HepG2 (cell line): ENCODE data around the gene KIAA2012. TPM values are rescaled to one million over a fixed set of nuclear protein-coding genes. Genes with fewer than 3 reads are reported as not detected.
A peak's percentile ranks its signal among the peaks of the same experiment; 100 is the strongest.

Source experiments
- ATAC-seq: fragments of 200-7000 bp; cut with Tn5 transposase; 3 replicates; pipeline ENCODE4 v1.9.1; 2020; ENCODE audit warnings: mild to moderate bottlenecking, moderate library complexity
- BruUV-seq: library from RNA; stranded (reverse); fragments of 400-500 nt; replicated peaks from 2 replicates; lab custom pipeline; 2021; lab: Mats Ljungman, UMichigan
- CTCF ChIA-PET: fragments of 300-600 bp; formaldehyde crosslinking; extraction: SDS; loops from one replicate; lab custom pipeline; 2021; ENCODE audit warnings: low total read pairs, inconsistent platforms, low intra/inter-chr PET ratio; lab: Yijun Ruan, JAX
- POLR2A ChIA-PET: fragments of 350-600 bp; sonication (Branson Sonifier 250); formaldehyde crosslinking; loops from one replicate; lab custom pipeline; 2020; ENCODE audit warnings: antibody characterized with exemption, inconsistent platforms; lab: Yijun Ruan, JAX
- DNase-seq: peaks from one replicate; pipeline ENCODE4 v3.0.0-alpha.2; 2015; ENCODE audit warnings: low spot score
- FAIRE-seq: peaks from 3 replicates; lab custom pipeline; 2011; peaks lifted over from hg19 to GRCh38; lab: Jason Lieb, UNC
- H2AFZ ChIP-seq: one replicate; pipeline ENCODE4 v1.6.1; 2011; ENCODE audit warnings: low read length, inconsistent platforms
- H3K27ac ChIP-seq: fragments of 300-600 bp; 3 replicates; pipeline ENCODE4 v1.8.0; 2011; ENCODE audit warnings: mixed run types, mild to moderate bottlenecking, mixed read lengths, low read length, inconsistent platforms; ENCODE audit not compliant: insufficient read depth; ENCODE audit errors: extremely low read length
- H3K27me3 ChIP-seq, 2 experiments: fragments of 200-600 bp in 1 of 2; 2 replicates in 1 of 2; 3 replicates in 1 of 2; pipeline versions ENCODE4 v1.6.0 to v1.8.0; 2011; ENCODE audit warnings: low read length in 2 of 2, mild to moderate bottlenecking in 2 of 2, moderate library complexity in 2 of 2, inconsistent platforms in 1 of 2; ENCODE audit not compliant: insufficient read depth in 2 of 2, control insufficient read depth in 1 of 2
- H3K36me3 ChIP-seq, 2 experiments: fragments of 200-600 bp in 1 of 2; replicated peaks in 1 of 2; 2 replicates in 1 of 2; 3 replicates in 1 of 2; pipeline versions ENCODE4 v1.5.1 to v1.8.0; 2011; ENCODE audit warnings: low read length in 2 of 2, inconsistent platforms in 1 of 2; ENCODE audit not compliant: insufficient read depth in 2 of 2, control insufficient read depth in 1 of 2
- H3K4me1 ChIP-seq: 2 replicates; pipeline ENCODE4 v1.5.1; 2012; ENCODE audit warnings: low read length, inconsistent platforms; ENCODE audit not compliant: insufficient read depth
- H3K4me2 ChIP-seq: 2 replicates; pipeline ENCODE4 v1.6.0; 2011; ENCODE audit warnings: low read depth, low read length, inconsistent platforms
- H3K4me3 ChIP-seq, 3 experiments: fragments of 200-600 bp in 1 of 3; sonication (generic), shearing (Covaris generic) in 1 of 3; replicated peaks in 1 of 3; 2 replicates each; pipeline ENCODE4 v1.5.1; 2011 to 2016; ENCODE audit warnings: low read length in 3 of 3, inconsistent platforms in 2 of 3, low read depth in 2 of 3, mild to moderate bottlenecking in 2 of 3, control low read depth in 1 of 3, mixed read lengths in 1 of 3; ENCODE audit not compliant: insufficient read depth in 1 of 3
- H3K79me2 ChIP-seq: one replicate; pipeline ENCODE4 v1.6.1; 2011; ENCODE audit warnings: low read length, inconsistent platforms; ENCODE audit not compliant: insufficient read depth
- H3K9ac ChIP-seq: 2 replicates; pipeline ENCODE4 v1.6.0; 2011; ENCODE audit warnings: mild to moderate bottlenecking, low read depth, low read length, inconsistent platforms; ENCODE audit not compliant: insufficient read depth
- H3K9me3 ChIP-seq: 2 replicates; pipeline ENCODE4 v1.5.1; 2012; ENCODE audit warnings: mild to moderate bottlenecking, low read length
- H4K20me1 ChIP-seq: 2 replicates; pipeline ENCODE4 v1.6.0; 2011; ENCODE audit warnings: inconsistent platforms, mild to moderate bottlenecking, low read length, moderate library complexity; ENCODE audit not compliant: insufficient read depth
- MIXL1 ChIP-seq: IDR thresholded peaks from 2 replicates; pipeline ENCODE4 v1.6.1; 2016
- MLLT10 ChIP-seq: sonication (generic); formaldehyde crosslinking; IDR thresholded peaks from 2 replicates; pipeline ENCODE4 v1.4.0; 2020; ENCODE audit warnings: missing genetic modification reagents
- MTF2 ChIP-seq: sonication (generic); formaldehyde crosslinking; IDR thresholded peaks from 2 replicates; pipeline ENCODE4 v1.5.0; 2020; ENCODE audit warnings: missing genetic modification reagents, borderline replicate concordance
- NCOA1 ChIP-seq: sonication (generic); formaldehyde crosslinking; IDR thresholded peaks from 2 replicates; pipeline ENCODE4 v1.9.0; 2021; ENCODE audit warnings: missing genetic modification reagents
- NFE2 ChIP-seq: sonication (generic); formaldehyde crosslinking; IDR thresholded peaks from 2 replicates; pipeline ENCODE4 v1.4.0; 2020; ENCODE audit warnings: missing genetic modification reagents
- REXO4 ChIP-seq: sonication (generic); formaldehyde crosslinking; IDR thresholded peaks from 2 replicates; pipeline ENCODE4 v1.8.0; 2022; ENCODE audit warnings: missing genetic modification reagents, mild to moderate bottlenecking, borderline replicate concordance
- SKI ChIP-seq: fragments of 450-650 bp; IDR thresholded peaks from one replicate; pipeline ENCODE4 v1.6.1; 2018; ENCODE audit warnings: mild to moderate bottlenecking; ENCODE audit not compliant: partially characterized antibody
- SOX5 ChIP-seq: IDR thresholded peaks from 2 replicates; pipeline ENCODE4 v1.6.1; 2016; ENCODE audit warnings: borderline replicate concordance
- ZNF121 ChIP-seq: sonication (generic); formaldehyde crosslinking; IDR thresholded peaks from 2 replicates; pipeline ENCODE4 v1.5.0; 2020; ENCODE audit warnings: mild to moderate bottlenecking, missing genetic modification reagents
- ZNF124 ChIP-seq: sonication (generic); formaldehyde crosslinking; IDR thresholded peaks from 2 replicates; pipeline ENCODE4 v1.4.0; 2020; ENCODE audit warnings: missing genetic modification reagents
- ZNF264 ChIP-seq: sonication (generic); formaldehyde crosslinking; IDR thresholded peaks from 2 replicates; pipeline ENCODE4 v1.4.0; 2020; ENCODE audit warnings: missing genetic modification reagents
- ZNF557 ChIP-seq: sonication (generic); formaldehyde crosslinking; IDR thresholded peaks from 2 replicates; pipeline ENCODE4 v1.4.0; 2020; ENCODE audit warnings: missing genetic modification reagents
- ZNF670 ChIP-seq: sonication (generic); formaldehyde crosslinking; IDR thresholded peaks from 2 replicates; pipeline ENCODE4 v1.8.0; 2022; ENCODE audit warnings: mild to moderate bottlenecking, missing genetic modification reagents, borderline replicate concordance
- WGBS: methylation state at CpG from one replicate; pipeline ENCODE4 v1.1.6; 2017; ENCODE audit warnings: low lambda C conversion rate; 5-methylcytosine and 5-hydroxymethylcytosine counted together
- in situ Hi-C: cut with HindIII; loops from 2 replicates; pipeline ENCODE4 v1.10.0; 2017; ENCODE audit warnings: low pct_unique_long_range_greater_than_20kb; ENCODE audit not compliant: extremely low pct_ligation_motif_present
- intact Hi-C: fragments of 100-400 bp; cut with micrococcal nuclease; formaldehyde crosslinking; loops from one replicate; pipeline ENCODE4 v1.10.0; 2022; ENCODE audit not compliant: unreplicated experiment
- polyA plus RNA-seq, 8 experiments: library from polyadenylated mRNA; depleted of rRNA in 3 of 8; stranded (reverse) in 7 of 8; unstranded in 1 of 8; fragments of >200 nt; fragmentation: Illumina TruSeq in 4 of 8; extraction: Trizol in 4 of 8; gene quantifications; 2 replicates each; pipeline versions ENCODE4 v1.2.1 to v1.2.3, GENCODE V29; 2011 to 2016; ENCODE audit warnings: low read depth in 4 of 8, missing spikeins in 1 of 8, mixed read lengths in 1 of 8; ENCODE audit not compliant: insufficient read depth in 1 of 8
- total RNA-seq, 5 experiments: library from RNA; depleted of rRNA; stranded (reverse); fragments of >200 nt; fragmentation: Illumina TruSeq; extraction: Trizol; gene quantifications; 2 replicates each; pipeline ENCODE4 v1.2.3, GENCODE V29; 2016; ENCODE audit warnings: low read depth in 1 of 5

Gene KIAA2012
- total and polyA plus RNA-seq, 2 of the 13 experiments (the other 11 are each of a cell fraction or from before 2014, with no cell fraction given): not detected

- no peak overlapping the region for H3K27ac ChIP-seq
- no peak overlapping the region for H3K4me2 ChIP-seq
- no peaks in the 10 kb centered on the region for H3K9me3 ChIP-seq
- no peak overlapping the region for H3K4me3 ChIP-seq
- no peaks in the 10 kb centered on the region for H3K79me2 ChIP-seq
- POLR2A ChIA-PET: no interaction called here
- no peak for FAIRE-seq
- H4K20me1 ChIP-seq: no peaks in the 10 kb centered on the region
- H2AFZ ChIP-seq: no peak overlapping the region
- intact Hi-C loops (no loop called here), in situ Hi-C loops (no loop called here)
- CTCF ChIA-PET: no interaction called here
- no peak for ATAC-seq
- peaks cover 0 to 7% of the 10 kb centered on the region in 2 experiments; a peak in 2 of 5 replicates for H3K27me3 ChIP-seq
- WGBS: 71% methylated on average over 1 of the region's 1 CpG
- DNase-seq: no peak
- no TSS peak for BruUV-seq
- H3K9ac ChIP-seq: no peak overlapping the region
- TF ChIP-seq MIXL1 (CRISPR knock-in tag) (no peak), ZNF121 (CRISPR knock-in tag) (0 out of 2 replicates have a peak, but pooled peaks have one; percentile 30)
- TF ChIP-seq, all 625 proteins: peak for 1
- Histone ChIP-seq H3K4me1 (0 out of 2 replicates have a peak, but pooled peaks cover 6% of the 10 kb centered on the region), H3K36me3 (no peaks in the 10 kb centered on the region)
These were observed 5.5 kb upstream of the KIAA2012 start for GRCh38 chr2:202067589-202067988.

DNA sequence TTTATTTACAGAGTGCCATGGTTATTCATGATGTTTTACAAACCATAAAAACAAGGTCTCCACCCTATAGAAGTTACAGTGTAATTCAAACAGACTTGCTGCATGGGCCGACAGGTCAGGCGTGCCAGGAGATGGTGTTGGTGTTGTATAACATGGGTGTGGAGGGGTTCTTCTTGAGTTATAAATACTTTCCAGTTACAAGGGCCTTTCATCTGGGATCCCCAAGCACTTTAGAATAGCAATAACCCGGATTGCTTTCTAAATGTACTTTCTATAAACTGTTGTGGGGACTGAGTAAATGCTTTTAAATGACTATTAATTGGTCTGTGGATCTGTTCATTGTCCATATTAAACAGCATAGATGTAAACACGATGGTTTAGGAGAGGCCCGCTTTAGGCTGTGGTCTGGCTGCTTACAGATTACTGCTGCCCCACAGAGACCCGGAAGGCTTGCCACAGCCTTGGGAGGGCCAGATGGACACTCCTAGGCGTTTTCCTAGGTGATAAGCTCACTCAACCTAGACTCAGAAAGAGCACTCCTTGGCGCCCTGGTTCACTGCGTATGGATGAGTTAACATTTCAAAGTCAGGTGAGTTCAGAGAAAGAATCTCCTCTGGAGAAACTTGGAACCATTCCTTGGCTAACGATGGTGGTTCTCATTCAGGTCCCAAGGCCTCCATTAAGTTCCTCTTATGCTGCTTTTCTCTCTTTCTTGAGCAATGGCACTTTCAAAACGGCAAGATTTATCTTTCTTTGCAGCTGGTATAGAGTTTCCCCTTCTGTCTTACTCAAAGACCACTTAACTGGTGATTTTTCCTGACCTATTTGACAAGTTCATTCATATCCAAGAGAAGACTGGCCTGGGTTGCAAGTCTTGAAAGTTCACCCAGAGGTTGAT is 3.6 kb upstream of the KIAA2012 start:
- Histone ChIP-seq H3K27me3 (peaks cover 0 to 7% of the 10 kb centered on the region in 2 experiments; a peak in 1 of 5 replicates), H3K36me3 (no peaks in the 10 kb centered on the region), H3K9me3 (no peaks in the 10 kb centered on the region), H3K4me3 (no peak overlapping the region), H3K9ac (no peak overlapping the region), H2AFZ (no peak overlapping the region), H4K20me1 (no peaks in the 10 kb centered on the region), H3K79me2 (no peaks in the 10 kb centered on the region), H3K4me1 (0 out of 2 replicates have a peak, but pooled peaks cover 6% of the 10 kb centered on the region), H3K27ac (no peak overlapping the region), H3K4me2 (no peak overlapping the region)
- intact Hi-C loops: no loop called here
- 30% methylated on average over 11 of the region's 11 CpGs for WGBS
- TF ChIP-seq MLLT10 (CRISPR knock-in tag) (no peak), SKI (no peak), REXO4 (CRISPR knock-in tag) (no peak), ZNF670 (no peak), ZNF557 (no peak), SOX5 (CRISPR knock-in tag) (no peak), ZNF124 (no peak), ZNF264 (CRISPR knock-in tag) (no peak), MTF2 (CRISPR knock-in tag) (no peak), NCOA1 (no peak), NFE2 (CRISPR knock-in tag) (no peak)
- no TSS peak for BruUV-seq
- DNase-seq (no peak), FAIRE-seq (no peak), ATAC-seq (no peak)
- ChIA-PET POLR2A (no interaction called here), CTCF (no interaction called here)
- in situ Hi-C loops: no loop called here
